ENCODE data around the gene FAM120B.

FAM120B gene

GRCh38 chr6:170423814-170424603, 117.5 kb downstream of the FAM120B start:
- H3K27ac ChIP-seq, result no peak overlapping the region
- POLR2A ChIA-PET (ENCODE audit: low non-redundant PET), result no interaction called here
- DNase-seq (ENCODE audit: low spot score), result no peak
- CTCF ChIA-PET, result no interaction called here
- TF ChIP-seq CTCF (conservative IDR thresholded peaks at IDR 0.05; ENCODE audit: low read depth), result no peak

GRCh38 chr6:170424604-170425126, 118.1 kb downstream of the FAM120B start:
- POLR2A ChIA-PET (ENCODE audit: low non-redundant PET), result no interaction called here
- CTCF ChIA-PET, result no interaction called here
- no peak for DNase-seq (ENCODE audit: low spot score)
- H3K27ac ChIP-seq, result no peak overlapping the region
- TF ChIP-seq CTCF (conservative IDR thresholded peaks at IDR 0.05; ENCODE audit: low read depth), result no peak

- no peak for DNase-seq (ENCODE audit: low spot score)
- TF ChIP-seq CTCF (conservative IDR thresholded peaks at IDR 0.05; ENCODE audit: low read depth), result no peak
- H3K27ac ChIP-seq, result no peak overlapping the region
- CTCF ChIA-PET, result no interaction called here
- POLR2A ChIA-PET (ENCODE audit: low non-redundant PET), result no interaction called here
Measured at GRCh38 chr6:170429450-170429849, 122.9 kb downstream of the FAM120B start.

GRCh38 chr6:170433163-170434116, 126.9 kb downstream of the FAM120B start:
- CTCF ChIA-PET, result interaction anchor here (0.7 kb wide), 1 partner anchor 14 kb away, joined by 3 read pairs; no protein-coding TSS in a partner anchor
- DNase-seq (ENCODE audit: low spot score), result no peak
- H3K27ac ChIP-seq, result no peak overlapping the region
- no peak for TF ChIP-seq CTCF (conservative IDR thresholded peaks at IDR 0.05; ENCODE audit: low read depth)
- POLR2A ChIA-PET (ENCODE audit: low non-redundant PET), result no interaction called here

- TF ChIP-seq CTCF (conservative IDR thresholded peaks at IDR 0.05; ENCODE audit: low read depth), result no peak
- ChIA-PET POLR2A (ENCODE audit: low non-redundant PET) (no interaction called here), CTCF (no interaction called here)
- DNase-seq (ENCODE audit: low spot score), result no peak
- no peak overlapping the region for H3K27ac ChIP-seq
Measured at GRCh38 chr6:170434117-170434820, 127.7 kb downstream of the FAM120B start.

- ChIA-PET CTCF (no interaction called here), POLR2A (ENCODE audit: low non-redundant PET) (no interaction called here)
- DNase-seq (ENCODE audit: low spot score), result no peak
- H3K27ac ChIP-seq, result no peak overlapping the region
- no peak for TF ChIP-seq CTCF (conservative IDR thresholded peaks at IDR 0.05; ENCODE audit: low read depth)
Measured at GRCh38 chr6:170434821-170435155, 128.2 kb downstream of the FAM120B start.

Data from RWPE1 (cell line).